Measurements from ENCODE around the gene GNAO1.

DNA sequence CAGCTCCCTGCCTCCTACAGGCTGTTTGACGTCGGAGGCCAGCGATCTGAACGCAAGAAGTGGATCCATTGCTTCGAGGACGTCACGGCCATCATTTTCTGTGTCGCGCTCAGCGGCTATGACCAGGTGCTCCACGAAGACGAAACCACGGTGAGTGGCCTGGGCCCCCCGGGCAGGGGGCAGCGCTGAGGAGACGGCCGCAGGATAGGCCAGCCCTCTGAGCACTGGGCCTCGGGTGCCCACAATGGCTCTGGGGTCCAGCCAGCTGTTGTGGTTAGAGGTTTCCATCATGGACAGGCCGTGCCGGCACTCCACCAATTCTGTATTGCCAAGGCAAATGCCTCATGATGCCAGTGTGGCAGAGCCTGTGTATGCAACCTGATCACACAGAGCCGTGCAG lies 145.4 kb downstream of the GNAO1 start:
- no peak for TF ChIP-seq CTCF (optimal IDR thresholded peaks at IDR 0.05 in 1 of 3, IDR thresholded peaks at IDR 0.05 in 1 of 3, conservative IDR thresholded peaks at IDR 0.05 in 1 of 3; ENCODE audit: extremely low read depth in 1 of 3, insufficient read depth in 2 of 3, low read length in 3 of 3)
- no peak for TF ChIP-seq EZH2 (IDR thresholded peaks at IDR 0.05; ENCODE audit: low read length)

Data from keratinocyte (primary cell).